ENCODE measurements around the gene KATNBL1. TPM values are rescaled to one million over a fixed set of nuclear protein-coding genes. Genes with fewer than 3 reads are reported as not detected.

The KATNBL1 gene
- total and polyA plus RNA-seq, 9 of the 15 experiments (the other 6 are each of a cell fraction or from before 2014, with no cell fraction given): 6.6 to 46.0 (median 24.0) TPM

- CTCF ChIA-PET (ENCODE audit: low intra/inter-chr PET ratio): no interaction called here
- Histone ChIP-seq H3K79me2 (ENCODE audit: control insufficient read depth, insufficient read depth, low read length) (no peaks in the 10 kb centered on the region), H3K27me3 (ENCODE audit: control insufficient read depth in 2 of 2, insufficient read depth in 2 of 2, low read length in 2 of 2) (no peaks in the 10 kb centered on the region), H3K9ac (ENCODE audit: insufficient read depth in 1 of 2, low read depth in 2 of 2, low read length in 2 of 2) (no peak overlapping the region), H3K27ac (ENCODE audit: extremely low read depth, low read depth, low read length) (no peak overlapping the region), H3K9me3 (replicated peaks; ENCODE audit: control insufficient read depth, insufficient read depth, low read depth, low read length) (no peaks in the 10 kb centered on the region), H3K36me3 (ENCODE audit: control insufficient read depth, insufficient read depth, low read length) (no peaks in the 10 kb centered on the region), H3K4me2 (ENCODE audit: insufficient read depth, low read length) (no peak overlapping the region), H4K20me1 (replicated peaks; ENCODE audit: control insufficient read depth, insufficient read depth, low read length) (no peaks in the 10 kb centered on the region), H2AFZ (ENCODE audit: low read depth, low read length) (no peak overlapping the region), H3K4me1 (replicated peaks in 1 of 2; ENCODE audit: control insufficient read depth in 2 of 2, insufficient read depth in 2 of 2, low read length in 2 of 2) (no peaks in the 10 kb centered on the region), H3K9me1 (ENCODE audit: control insufficient read depth, insufficient read depth, low read length) (no peaks in the 10 kb centered on the region), H3K4me3 (no peak overlapping the region)
- no TSS peak for BruUV-seq (replicated peaks)
- 33% methylated on average over 2 of the region's 2 CpGs for WGBS (ENCODE audit: insufficient coverage, low coverage, missing lambda C conversion rate)
- ATAC-seq (no peak), DNase-seq (ENCODE audit: extremely low read depth in 1 of 4, low spot score in 3 of 4) (no peak), FAIRE-seq (no peak)
- in situ Hi-C loops (cut with MboI): no loop called here
- intact Hi-C loops (cut with micrococcal nuclease): loop anchor here (5.0 kb wide), 1 partner anchor 78 kb away; no protein-coding TSS in a partner anchor
- POLR2A ChIA-PET: no interaction called here
- TF ChIP-seq ZNF785 (CRISPR knock-in tag; IDR thresholded peaks at IDR 0.05) (no peak), SRSF7 (optimal IDR thresholded peaks at IDR 0.05; ENCODE audit: low read depth, low read length) (no peak), EZH2 (IDR thresholded peaks at IDR 0.05; ENCODE audit: borderline replicate concordance, low read depth, low read length) (no peak), ESRRB (CRISPR knock-in tag; IDR thresholded peaks at IDR 0.05; ENCODE audit: borderline replicate concordance) (no peak), CCNT2 (IDR thresholded peaks at IDR 0.05; ENCODE audit: borderline replicate concordance, extremely low read depth, insufficient read length, low read depth, low read length) (no peak), TRIM24 (IDR thresholded peaks at IDR 0.05) (no peak), MAFF (IDR thresholded peaks at IDR 0.05; ENCODE audit: low read length) (peak; percentile 81), YY1 (IDR thresholded peaks at IDR 0.05; ENCODE audit: borderline replicate concordance in 1 of 3, control insufficient read depth in 1 of 3, extremely low read depth in 1 of 3, insufficient read depth in 3 of 3, insufficient read length in 1 of 3, insufficient replicate concordance in 2 of 3, low read depth in 1 of 3, low read length in 2 of 3) (no peak), MYBL2 (IDR thresholded peaks at IDR 0.05; ENCODE audit: low read depth) (no peak), MYBL2 (CRISPR knock-in tag; IDR thresholded peaks at IDR 0.05; ENCODE audit: borderline replicate concordance) (no peak), ZNF316 (IDR thresholded peaks at IDR 0.05) (peak; percentile 88), DNMT1 (IDR thresholded peaks at IDR 0.05) (no peak), ZNF347 (CRISPR knock-in tag; IDR thresholded peaks at IDR 0.05; ENCODE audit: low read depth) (no peak)
- TF ChIP-seq, protein P1, sequence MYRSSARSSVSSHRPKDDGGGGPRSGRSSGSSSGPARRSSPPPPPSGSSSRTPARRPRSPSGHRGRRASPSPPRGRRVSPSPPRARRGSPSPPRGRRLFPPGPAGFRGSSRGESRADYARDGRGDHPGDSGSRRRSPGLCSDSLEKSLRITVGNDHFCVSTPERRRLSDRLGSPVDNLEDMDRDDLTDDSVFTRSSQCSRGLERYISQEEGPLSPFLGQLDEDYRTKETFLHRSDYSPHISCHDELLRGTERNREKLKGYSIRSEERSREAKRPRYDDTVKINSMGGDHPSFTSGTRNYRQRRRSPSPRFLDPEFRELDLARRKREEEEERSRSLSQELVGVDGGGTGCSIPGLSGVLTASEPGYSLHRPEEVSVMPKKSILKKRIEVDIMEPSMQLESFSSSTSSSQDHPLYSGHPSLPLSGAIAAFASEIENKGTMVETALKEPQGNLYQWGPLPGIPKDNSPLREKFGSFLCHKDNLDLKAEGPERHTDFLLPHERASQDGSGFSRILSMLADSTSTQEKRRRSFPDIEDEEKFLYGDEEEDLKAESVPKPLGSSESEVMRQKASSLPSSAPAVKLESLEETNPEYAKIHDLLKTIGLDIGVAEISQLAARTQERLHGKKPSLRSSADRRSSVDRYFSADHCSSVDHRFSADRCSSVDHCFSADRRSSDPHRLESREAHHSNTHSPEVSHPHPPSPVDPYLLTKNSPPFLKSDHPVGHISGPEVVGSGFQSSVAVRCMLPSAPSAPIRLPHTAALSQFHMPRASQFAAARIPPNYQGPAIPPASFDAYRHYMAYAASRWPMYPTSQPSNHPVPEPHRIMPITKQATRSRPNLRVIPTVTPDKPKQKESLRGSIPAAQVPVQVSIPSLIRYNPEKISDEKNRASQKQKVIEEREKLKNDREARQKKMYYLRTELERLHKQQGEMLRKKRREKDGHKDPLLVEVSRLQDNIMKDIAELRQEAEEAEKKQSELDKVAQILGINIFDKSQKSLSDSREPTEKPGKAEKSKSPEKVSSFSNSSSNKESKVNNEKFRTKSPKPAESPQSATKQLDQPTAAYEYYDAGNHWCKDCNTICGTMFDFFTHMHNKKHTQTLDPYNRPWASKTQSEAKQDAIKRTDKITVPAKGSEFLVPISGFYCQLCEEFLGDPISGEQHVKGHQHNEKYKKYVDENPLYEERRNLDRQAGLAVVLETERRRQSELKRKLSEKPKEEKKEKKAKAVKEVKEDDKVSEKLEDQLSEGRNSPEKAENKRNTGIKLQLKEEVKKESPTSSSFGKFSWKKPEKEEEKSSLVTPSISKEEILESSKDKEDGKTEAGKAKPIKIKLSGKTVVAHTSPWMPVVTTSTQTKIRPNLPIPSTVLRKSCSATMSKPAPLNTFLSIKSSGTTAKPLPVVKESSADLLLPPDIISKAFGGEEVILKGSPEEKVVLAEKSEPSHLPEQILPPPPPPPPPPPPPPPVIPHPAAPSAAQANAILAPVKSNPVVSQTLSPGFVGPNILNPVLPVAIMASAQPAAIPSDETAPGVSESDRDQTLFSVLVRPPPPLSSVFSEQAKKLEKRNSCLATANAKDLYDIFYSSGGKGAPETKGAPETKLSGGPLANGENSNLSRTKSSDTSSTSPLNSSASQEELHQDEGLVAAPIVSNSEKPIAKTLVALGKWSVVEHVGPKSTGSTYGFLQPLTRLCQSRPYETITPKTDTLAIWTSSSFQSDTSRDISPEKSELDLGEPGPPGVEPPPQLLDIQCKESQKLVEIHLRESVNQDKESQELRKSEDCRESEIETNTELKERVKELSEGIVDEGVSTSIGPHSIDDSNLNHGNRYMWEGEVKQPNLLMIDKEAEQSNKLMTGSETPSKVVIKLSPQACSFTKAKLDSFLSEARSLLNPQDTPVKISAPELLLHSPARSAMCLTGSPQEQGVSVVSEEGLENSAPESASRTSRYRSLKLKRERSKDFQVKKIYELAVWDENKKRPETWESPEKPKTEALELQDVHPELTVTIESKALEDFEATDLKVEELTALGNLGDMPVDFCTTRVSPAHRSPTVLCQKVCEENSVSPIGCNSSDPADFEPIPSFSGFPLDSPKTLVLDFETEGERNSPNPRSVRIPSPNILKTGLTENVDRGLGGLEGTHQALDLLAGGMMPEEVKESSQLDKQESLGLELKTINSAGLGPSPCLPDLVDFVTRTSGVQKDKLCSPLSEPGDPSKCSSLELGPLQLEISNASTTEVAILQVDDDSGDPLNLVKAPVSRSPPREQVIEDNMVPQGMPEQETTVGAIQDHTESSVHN (IDR thresholded peaks at IDR 0.05; ENCODE audit: borderline replicate concordance in 1 of 2, low read depth in 1 of 2): no peak
These were observed 81.0 kb downstream of the KATNBL1 start for GRCh38 chr15:34128898-34129297.

Measured in K562 (cell line).